DND-41 (cell line): ENCODE data around the gene PTOV1.

Experiments used
- ATAC-seq: fragments of 200-7000 bp; cut with Tn5 transposase; 3 replicates; pipeline ENCODE4 v1.9.1; 2021; ENCODE audit warnings: low read depth; ENCODE audit not compliant: insufficient read depth
- DNase-seq: peaks from one replicate; pipeline ENCODE4 v3.0.0-alpha.2; 2020
- H2AFZ ChIP-seq: 2 replicates; pipeline ENCODE4 v1.6.0; 2012; ENCODE audit warnings: low read depth, low read length
- H3K27ac ChIP-seq: 2 replicates; pipeline ENCODE4 v1.5.1; 2012; ENCODE audit warnings: low read length, inconsistent platforms
- H3K27me3 ChIP-seq: fragments of 200-600 bp; sonication (generic); 2 replicates; pipeline ENCODE4 v1.6.0; 2012; ENCODE audit warnings: low read length, mild to moderate bottlenecking, inconsistent platforms; ENCODE audit not compliant: insufficient read depth, poor library complexity
- H3K36me3 ChIP-seq: 2 replicates; pipeline ENCODE4 v1.5.1; 2012; ENCODE audit warnings: low read length, inconsistent platforms; ENCODE audit not compliant: insufficient read depth
- H3K4me1 ChIP-seq: 2 replicates; pipeline ENCODE4 v1.5.1; 2012; ENCODE audit warnings: mild to moderate bottlenecking, low read length; ENCODE audit not compliant: insufficient read depth
- H3K4me2 ChIP-seq: 2 replicates; pipeline ENCODE4 v1.6.0; 2012; ENCODE audit warnings: mild to moderate bottlenecking, moderate library complexity, low read length, inconsistent platforms; ENCODE audit not compliant: insufficient read depth
- H3K4me3 ChIP-seq, 2 experiments: fragments of 200-600 bp in 1 of 2; shearing (Covaris generic) in 1 of 2; 2 replicates each; pipeline ENCODE4 v1.5.1; 2012 to 2016; ENCODE audit warnings: inconsistent platforms in 2 of 2, low read length in 2 of 2, mild to moderate bottlenecking in 2 of 2, low read depth in 1 of 2, moderate library complexity in 1 of 2
- H3K79me2 ChIP-seq: 2 replicates; pipeline ENCODE4 v1.6.0; 2012; ENCODE audit warnings: low read length, inconsistent platforms; ENCODE audit not compliant: insufficient read depth
- H3K9ac ChIP-seq: 2 replicates; pipeline ENCODE4 v1.6.0; 2012; ENCODE audit warnings: low read depth, mild to moderate bottlenecking, inconsistent platforms, low read length, moderate library complexity
- H3K9me3 ChIP-seq: 2 replicates; pipeline ENCODE4 v1.5.1; 2012; ENCODE audit warnings: low read length, moderate library complexity, mild to moderate bottlenecking, inconsistent platforms; ENCODE audit not compliant: insufficient read depth, severe bottlenecking
- H4K20me1 ChIP-seq: 2 replicates; pipeline ENCODE4 v1.6.0; 2012; ENCODE audit warnings: low read length; ENCODE audit not compliant: insufficient read depth
- EZH2 ChIP-seq: IDR thresholded peaks from 3 replicates; pipeline ENCODE4 v1.6.1; 2012; ENCODE audit warnings: borderline replicate concordance, low read depth, mild to moderate bottlenecking, moderate library complexity, low read length, inconsistent platforms; ENCODE audit not compliant: severe bottlenecking
- TF ChIP-seq, protein P1 (sequence below): IDR thresholded peaks from 2 replicates; pipeline ENCODE4 v1.5.1; 2012; ENCODE audit warnings: borderline replicate concordance, low read length, moderate library complexity, mild to moderate bottlenecking; ENCODE audit not compliant: poor library complexity, severe bottlenecking; ENCODE audit errors: extremely low read depth

Gene PTOV1

DNA sequence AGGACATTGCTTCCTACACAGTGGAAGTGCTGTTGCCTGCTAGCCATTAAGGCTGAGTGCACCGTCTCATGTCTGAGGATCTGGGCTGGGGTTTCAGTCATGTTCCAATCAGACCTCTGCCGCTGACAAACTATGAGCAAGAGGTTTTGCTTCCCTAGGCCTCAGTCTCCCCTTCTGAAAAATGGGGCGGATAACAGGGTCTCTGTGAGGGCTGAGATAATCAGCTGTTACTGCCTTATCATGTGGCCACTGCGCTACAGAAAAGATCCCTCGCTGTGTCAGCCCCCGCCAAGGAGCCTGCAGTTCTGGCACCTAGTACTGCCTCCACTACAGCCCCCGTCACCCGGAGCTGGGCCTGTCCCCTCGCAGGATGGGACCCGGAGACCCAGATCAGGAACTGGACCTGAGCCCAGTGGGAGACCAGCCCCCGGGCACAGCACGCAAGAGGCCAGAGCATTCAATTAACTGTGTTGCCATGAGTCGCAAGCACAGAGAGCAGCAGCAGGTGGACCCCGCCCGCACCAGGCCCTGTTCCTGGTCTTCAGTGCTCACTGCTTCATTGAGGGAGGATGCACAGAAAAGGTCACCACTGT lies 19.4 kb downstream of the PTOV1 start:
- H3K4me3 ChIP-seq: peak overlapping the region; percentile 25 to 65; a peak in 3 of 4 replicates
- H3K79me2 ChIP-seq: peaks cover 33% of the 10 kb centered on the region
- peaks cover 13% of the 10 kb centered on the region; the same call in 1 of the 2 replicates for H4K20me1 ChIP-seq
- H3K9ac ChIP-seq: peak overlapping the region; percentile 72
- peak overlapping the region; percentile 68; the same call in 1 of the 2 replicates for H2AFZ ChIP-seq
- H3K27ac ChIP-seq: peak overlapping the region; percentile 72
- H3K4me2 ChIP-seq: peak overlapping the region; percentile 73
- H3K9me3 ChIP-seq: no peaks in the 10 kb centered on the region
- TF ChIP-seq EZH2: no peak
- TF ChIP-seq, protein P1, sequence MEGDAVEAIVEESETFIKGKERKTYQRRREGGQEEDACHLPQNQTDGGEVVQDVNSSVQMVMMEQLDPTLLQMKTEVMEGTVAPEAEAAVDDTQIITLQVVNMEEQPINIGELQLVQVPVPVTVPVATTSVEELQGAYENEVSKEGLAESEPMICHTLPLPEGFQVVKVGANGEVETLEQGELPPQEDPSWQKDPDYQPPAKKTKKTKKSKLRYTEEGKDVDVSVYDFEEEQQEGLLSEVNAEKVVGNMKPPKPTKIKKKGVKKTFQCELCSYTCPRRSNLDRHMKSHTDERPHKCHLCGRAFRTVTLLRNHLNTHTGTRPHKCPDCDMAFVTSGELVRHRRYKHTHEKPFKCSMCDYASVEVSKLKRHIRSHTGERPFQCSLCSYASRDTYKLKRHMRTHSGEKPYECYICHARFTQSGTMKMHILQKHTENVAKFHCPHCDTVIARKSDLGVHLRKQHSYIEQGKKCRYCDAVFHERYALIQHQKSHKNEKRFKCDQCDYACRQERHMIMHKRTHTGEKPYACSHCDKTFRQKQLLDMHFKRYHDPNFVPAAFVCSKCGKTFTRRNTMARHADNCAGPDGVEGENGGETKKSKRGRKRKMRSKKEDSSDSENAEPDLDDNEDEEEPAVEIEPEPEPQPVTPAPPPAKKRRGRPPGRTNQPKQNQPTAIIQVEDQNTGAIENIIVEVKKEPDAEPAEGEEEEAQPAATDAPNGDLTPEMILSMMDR: no peak
- DNase-seq: no peak
- no peak for ATAC-seq
- H3K27me3 ChIP-seq: no peaks in the 10 kb centered on the region
- H3K4me1 ChIP-seq: peaks cover 60% of the 10 kb centered on the region
- H3K36me3 ChIP-seq: peaks cover 24% of the 10 kb centered on the region

DNA sequence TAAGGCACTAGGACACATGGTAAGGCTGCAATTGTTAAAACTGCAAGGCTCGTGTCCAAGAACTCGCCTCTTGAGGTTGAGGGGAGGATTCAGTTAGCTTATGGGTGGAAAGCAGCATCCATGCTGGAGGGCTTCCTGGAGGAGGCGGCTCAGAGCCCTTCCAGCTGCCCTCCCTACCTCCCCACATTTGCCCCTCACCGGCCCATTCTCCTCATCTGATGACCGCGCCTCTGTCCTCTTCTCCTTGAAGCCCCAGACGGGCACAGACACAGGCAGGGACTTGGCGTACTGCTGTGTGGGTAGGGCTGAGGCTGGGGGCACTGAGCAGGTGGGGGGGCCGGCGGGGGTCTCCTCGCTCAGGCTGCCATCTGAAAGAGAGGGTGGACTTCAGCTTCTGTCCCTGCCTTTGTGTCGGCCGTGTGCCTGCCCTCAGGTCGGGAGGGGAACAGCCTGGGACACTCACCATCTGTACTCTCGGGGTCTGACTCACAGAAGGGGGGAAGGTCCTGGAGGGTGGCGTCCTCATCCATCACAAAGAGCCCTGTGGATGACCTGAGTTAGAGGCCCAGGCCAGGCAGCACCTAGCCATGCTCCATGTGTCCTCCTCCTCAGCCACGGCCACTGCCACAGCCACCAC lies 20.5 kb downstream of the PTOV1 start:
- TF ChIP-seq EZH2: no peak
- TF ChIP-seq, protein P1: no peak
- no peak for DNase-seq
- H3K27ac ChIP-seq: no peak overlapping the region

DNA sequence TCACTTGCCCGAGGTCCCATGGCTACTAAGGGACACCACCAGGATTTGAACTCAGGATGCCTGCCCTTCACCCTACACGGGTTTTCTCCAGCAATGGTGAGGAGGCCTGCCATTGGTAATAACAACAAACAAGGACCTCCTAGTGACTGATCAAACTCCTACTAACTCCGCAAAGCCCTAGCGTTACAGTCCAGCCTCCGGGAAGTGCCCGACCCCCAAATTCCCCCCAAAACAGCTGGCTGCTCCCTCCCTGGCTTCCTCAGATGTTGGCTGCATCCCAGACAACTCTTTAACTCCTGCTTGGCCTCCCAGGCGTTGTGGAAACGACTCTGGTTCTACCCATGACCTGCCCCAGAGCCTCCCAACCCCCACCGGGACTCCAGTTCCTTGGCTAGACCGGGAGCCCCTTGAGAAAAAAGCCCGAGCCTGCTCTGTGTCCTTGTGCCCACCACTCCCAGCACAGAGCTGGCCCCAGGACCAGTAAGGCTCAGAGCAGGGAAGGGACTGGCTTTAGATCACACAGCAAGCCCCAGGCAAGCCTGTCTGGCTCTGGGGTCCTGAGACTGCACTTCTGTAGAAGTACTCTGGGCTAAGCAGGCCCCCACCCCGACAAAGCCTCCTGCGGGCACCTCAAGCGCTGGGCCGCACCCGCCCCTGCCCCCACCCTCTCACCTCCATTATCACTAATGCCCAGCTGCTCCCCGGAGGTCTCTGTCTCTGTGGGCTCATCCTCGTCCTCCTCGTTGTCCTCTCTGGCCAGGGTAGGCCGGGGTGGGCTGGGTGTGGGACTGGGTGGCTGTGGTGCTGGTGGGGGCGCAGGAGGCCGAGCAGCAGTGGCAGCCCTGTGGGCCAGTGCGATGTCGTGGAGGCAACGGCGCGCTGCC lies 21.5 kb downstream of the PTOV1 start:
- H3K9ac ChIP-seq: no peak overlapping the region

More for the DNA sequence above, 20.5 kb downstream of the PTOV1 start:
- Histone ChIP-seq H3K27me3 (no peaks in the 10 kb centered on the region), H2AFZ (no peak overlapping the region), H3K9ac (no peak overlapping the region), H3K79me2 (peaks cover 32% of the 10 kb centered on the region), H4K20me1 (peaks cover 4% of the 10 kb centered on the region; the same call in 1 of the 2 replicates), H3K9me3 (no peaks in the 10 kb centered on the region), H3K4me3 (no peak overlapping the region), H3K36me3 (peaks cover 17% of the 10 kb centered on the region), H3K4me2 (no peak overlapping the region), H3K4me1 (peaks cover 54% of the 10 kb centered on the region)
- no peak for ATAC-seq

More for the DNA sequence above, 21.5 kb downstream of the PTOV1 start:
- H3K79me2 ChIP-seq: peaks cover 26% of the 10 kb centered on the region
- no peak for ATAC-seq
- H3K4me3 ChIP-seq: no peak overlapping the region
- H3K4me2 ChIP-seq: no peak overlapping the region
- H3K27me3 ChIP-seq: no peaks in the 10 kb centered on the region
- no peak overlapping the region for H2AFZ ChIP-seq
- H3K27ac ChIP-seq: no peak overlapping the region
- no peaks in the 10 kb centered on the region for H3K9me3 ChIP-seq
- peaks cover 17% of the 10 kb centered on the region for H3K36me3 ChIP-seq
- no peaks in the 10 kb centered on the region for H4K20me1 ChIP-seq
- TF ChIP-seq, protein P1: no peak
- no peak for TF ChIP-seq EZH2
- DNase-seq: no peak
- peaks cover 50% of the 10 kb centered on the region for H3K4me1 ChIP-seq
